ENCODE data around the gene FXYD1.

GRCh38 chr19:35140962-35141836 lies 2.6 kb downstream of the FXYD1 start:
- peak; percentile 25 for TF ChIP-seq CTCF (IDR thresholded peaks at IDR 0.05; ENCODE audit: insufficient read depth, low read length)
- no peak for TF ChIP-seq SPI1 (IDR thresholded peaks at IDR 0.05; ENCODE audit: borderline replicate concordance, low read depth)
- no peak for TF ChIP-seq POLR2AphosphoS5 (IDR thresholded peaks at IDR 0.05; ENCODE audit: low read depth)
